GM23338 (cell line): ENCODE data around the gene LONRF2. TPM values are rescaled to one million over a fixed set of nuclear protein-coding genes. Genes with fewer than 3 reads are reported as not detected.

ENCODE experiments used
- ATAC-seq: fragments of 200-7000 bp; cut with Tn5 transposase; 3 replicates; pipeline ENCODE4 v1.9.1; 2020
- DNase-seq: peaks from one replicate; pipeline ENCODE4 v3.0.0-alpha.2; 2015; ENCODE audit warnings: low spot score
- H2AFZ ChIP-seq: fragments of 200-600 bp; sonication (generic); 2 replicates; pipeline ENCODE4 v1.8.0; 2016; ENCODE audit warnings: antibody characterized with exemption, mild to moderate bottlenecking, moderate library complexity
- H3F3A ChIP-seq: fragments of 200-600 bp; sonication (generic); replicated peaks from 2 replicates; pipeline ENCODE4 v1.8.0; 2017; ENCODE audit warnings: antibody characterized with exemption, mixed run types, low read depth
- H3K27ac ChIP-seq: fragments of 200-600 bp; sonication (generic); 2 replicates; pipeline ENCODE4 v1.6.1; 2016; ENCODE audit warnings: low read depth
- H3K27me3 ChIP-seq: fragments of 200-600 bp; sonication (generic); 2 replicates; pipeline ENCODE4 v1.8.0; 2016; ENCODE audit warnings: mild to moderate bottlenecking, mixed run types, moderate library complexity; ENCODE audit not compliant: insufficient read depth
- H3K36me3 ChIP-seq: fragments of 200-600 bp; sonication (generic); 2 replicates; pipeline ENCODE4 v1.8.0; 2016; ENCODE audit warnings: mild to moderate bottlenecking; ENCODE audit not compliant: insufficient read depth
- H3K4me1 ChIP-seq: fragments of 200-600 bp; sonication (generic); 2 replicates; pipeline ENCODE4 v1.8.0; 2016; ENCODE audit warnings: mild to moderate bottlenecking, moderate library complexity; ENCODE audit not compliant: insufficient read depth
- H3K4me2 ChIP-seq: fragments of 200-600 bp; sonication (generic); 2 replicates; pipeline ENCODE4 v1.7.1; 2017; ENCODE audit warnings: mixed run types
- H3K4me3 ChIP-seq: fragments of 200-600 bp; sonication (generic); 2 replicates; pipeline ENCODE4 v1.6.1; 2016; ENCODE audit warnings: mixed run types
- H3K79me2 ChIP-seq: fragments of 200-600 bp; sonication (generic); replicated peaks from 2 replicates; pipeline ENCODE4 v1.8.0; 2017; ENCODE audit warnings: mild to moderate bottlenecking; ENCODE audit not compliant: insufficient read depth
- H3K9me2 ChIP-seq: fragments of 200-600 bp; sonication (generic); 2 replicates; pipeline ENCODE4 v1.8.0; 2017; ENCODE audit not compliant: insufficient read depth
- H4K20me1 ChIP-seq: fragments of 200-600 bp; sonication (generic); replicated peaks from 2 replicates; pipeline ENCODE4 v1.8.0; 2017; ENCODE audit warnings: mild to moderate bottlenecking; ENCODE audit not compliant: insufficient read depth
- H3K27ac Mint-ChIP-seq: 2 replicates; pipeline ENCODE4 v1.8.0; 2020; ENCODE audit warnings: inconsistent platforms, mild to moderate bottlenecking, moderate library complexity, mixed read lengths
- H3K27me3 Mint-ChIP-seq: 3 replicates; pipeline ENCODE4 v1.8.0; 2022; ENCODE audit warnings: low read depth, mild to moderate bottlenecking, moderate library complexity, mixed read lengths, inconsistent platforms; ENCODE audit not compliant: insufficient read depth, poor library complexity
- H3K36me3 Mint-ChIP-seq: 3 replicates; pipeline ENCODE4 v1.8.0; 2021; ENCODE audit warnings: low read depth, mild to moderate bottlenecking, inconsistent platforms, moderate library complexity, mixed read lengths
- H3K4me1 Mint-ChIP-seq: 3 replicates; pipeline ENCODE4 v1.8.0; 2020; ENCODE audit warnings: mild to moderate bottlenecking, inconsistent platforms, mixed read lengths
- H3K4me3 Mint-ChIP-seq: 3 replicates; pipeline ENCODE4 v1.8.0; 2021; ENCODE audit warnings: moderate library complexity, mild to moderate bottlenecking, inconsistent platforms, mixed read lengths
- H3K9me3 Mint-ChIP-seq: 3 replicates; pipeline ENCODE4 v1.8.0; 2020; ENCODE audit warnings: moderate library complexity, mild to moderate bottlenecking, inconsistent platforms, mixed read lengths
- CREB1 ChIP-seq: fragments of 250-450 bp; sonication (Bioruptor Pico); IDR thresholded peaks from 2 replicates; pipeline ENCODE4 v1.5.0; 2020; ENCODE audit warnings: low read depth, mild to moderate bottlenecking, moderate library complexity
- EZH2 ChIP-seq: fragments of 200-600 bp; sonication (generic); IDR thresholded peaks from one replicate; pipeline ENCODE4 v1.8.0; 2017; ENCODE audit warnings: antibody characterized with exemption, mild to moderate bottlenecking, low read depth; ENCODE audit not compliant: unreplicated experiment
- EZH2phosphoT487 ChIP-seq: fragments of 200-600 bp; sonication (generic); IDR thresholded peaks from one replicate; pipeline ENCODE4 v1.8.1; 2018; ENCODE audit warnings: antibody characterized with exemption; ENCODE audit not compliant: unreplicated experiment
- JUNB ChIP-seq: IDR thresholded peaks from one replicate; pipeline ENCODE4 v1.6.1; 2016; ENCODE audit warnings: antibody characterized with exemption; ENCODE audit not compliant: unreplicated experiment
- NANOG ChIP-seq: IDR thresholded peaks from 2 replicates; pipeline ENCODE4 v1.6.1; 2016; ENCODE audit warnings: antibody characterized with exemption, borderline replicate concordance
- POLR2AphosphoS5 ChIP-seq: IDR thresholded peaks from 2 replicates; pipeline ENCODE4 v1.6.1; 2016; ENCODE audit warnings: antibody characterized with exemption, low read depth
- STAT1 ChIP-seq: IDR thresholded peaks from one replicate; pipeline ENCODE4 v1.6.1; 2016; ENCODE audit warnings: antibody characterized with exemption; ENCODE audit not compliant: unreplicated experiment
- ZNF114 ChIP-seq: fragments of 250-450 bp; sonication (Bioruptor Pico); IDR thresholded peaks from 2 replicates; pipeline ENCODE4 v1.5.0; 2020; ENCODE audit warnings: mild to moderate bottlenecking, moderate library complexity
- ZNF331 ChIP-seq: fragments of 250-450 bp; sonication (Bioruptor Pico); IDR thresholded peaks from 2 replicates; pipeline ENCODE4 v1.5.0; 2020; ENCODE audit warnings: low read depth, mild to moderate bottlenecking, moderate library complexity
- polyA plus RNA-seq: library from polyadenylated mRNA; unstranded; fragments of >200 nt; fragmentation: Nextera tagmentation; extraction: Ambion mirVana; gene quantifications from 2 replicates; pipeline ENCODE4 v1.2.1, GENCODE V29; 2016
- total RNA-seq: library from RNA; depleted of rRNA; stranded (reverse); fragments of >200 nt; shearing (Covaris generic); gene quantifications from 2 replicates; pipeline ENCODE4 v1.2.3, GENCODE V29; 2014
- TF ChIP-seq, protein P1 (sequence below): IDR thresholded peaks from 2 replicates; pipeline ENCODE4 v1.6.1; 2016; ENCODE audit warnings: antibody characterized with exemption
- TF ChIP-seq, protein P2 (sequence below): IDR thresholded peaks from one replicate; pipeline ENCODE4 v1.6.1; 2018; ENCODE audit warnings: antibody characterized with exemption; ENCODE audit not compliant: unreplicated experiment
- TF ChIP-seq, protein P3 (sequence below), 2 experiments: fragments of 200-600 bp in 1 of 2; sonication (generic) in 1 of 2; conservative IDR thresholded peaks; 2 replicates each; pipeline versions ENCODE4 v1.5.1 to v1.6.1; 2016 to 2017; ENCODE audit warnings: antibody characterized with exemption in 2 of 2, low read depth in 2 of 2, mild to moderate bottlenecking in 2 of 2, moderate library complexity in 1 of 2

LONRF2 gene
- total and polyA plus RNA-seq, 2 experiments from 2014 or later: 0.05 to 0.24 TPM

DNA sequence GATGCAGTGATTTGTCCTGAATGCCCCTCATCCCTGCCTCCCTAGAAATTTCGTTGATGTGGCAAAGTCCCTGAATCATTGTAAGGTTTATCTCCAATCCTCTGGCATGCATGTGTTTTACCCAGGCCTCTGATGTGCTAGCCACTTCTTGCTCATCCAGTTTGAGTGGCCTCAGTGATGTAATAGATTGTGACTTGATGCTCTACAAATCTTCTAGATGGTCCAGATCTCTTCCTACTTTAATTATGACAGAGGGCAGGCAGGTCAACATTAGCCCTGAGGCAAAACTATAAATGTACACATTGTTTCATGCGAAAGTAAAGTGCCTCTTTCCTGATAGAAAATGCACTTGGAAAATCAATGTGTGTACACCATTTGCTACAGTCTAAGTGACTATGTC is 54.5 kb downstream of the LONRF2 start (continued):
- TF ChIP-seq, protein P1, sequence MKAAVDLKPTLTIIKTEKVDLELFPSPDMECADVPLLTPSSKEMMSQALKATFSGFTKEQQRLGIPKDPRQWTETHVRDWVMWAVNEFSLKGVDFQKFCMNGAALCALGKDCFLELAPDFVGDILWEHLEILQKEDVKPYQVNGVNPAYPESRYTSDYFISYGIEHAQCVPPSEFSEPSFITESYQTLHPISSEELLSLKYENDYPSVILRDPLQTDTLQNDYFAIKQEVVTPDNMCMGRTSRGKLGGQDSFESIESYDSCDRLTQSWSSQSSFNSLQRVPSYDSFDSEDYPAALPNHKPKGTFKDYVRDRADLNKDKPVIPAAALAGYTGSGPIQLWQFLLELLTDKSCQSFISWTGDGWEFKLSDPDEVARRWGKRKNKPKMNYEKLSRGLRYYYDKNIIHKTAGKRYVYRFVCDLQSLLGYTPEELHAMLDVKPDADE: no peak
- no peak for TF ChIP-seq STAT1
- TF ChIP-seq NANOG: no peak
- TF ChIP-seq EZH2phosphoT487: no peak

DNA sequence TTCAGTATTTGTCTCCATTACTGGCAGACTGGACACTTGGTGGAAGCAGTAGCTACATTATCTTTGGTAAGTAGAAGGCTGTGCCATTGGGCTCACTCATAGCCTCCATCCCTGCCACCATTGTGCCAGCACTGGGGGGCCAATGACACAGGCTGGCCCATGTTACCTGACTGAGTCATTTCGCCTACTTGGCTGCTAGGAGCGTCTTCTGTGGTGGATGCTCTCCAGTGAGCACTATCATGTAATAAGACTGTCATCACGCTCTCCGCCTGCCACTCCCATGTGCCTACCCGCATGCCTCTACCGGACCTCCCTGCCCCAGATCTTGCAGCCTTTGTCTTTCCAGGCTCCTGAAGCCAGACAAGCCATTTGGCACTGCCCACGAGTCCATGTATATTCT is 56.2 kb downstream of the LONRF2 start:
- no peak for ATAC-seq
- H3K4me1 ChIP-seq: peaks cover 6% of the 10 kb centered on the region; the same call in 1 of the 2 replicates
- TF ChIP-seq, protein P2, sequence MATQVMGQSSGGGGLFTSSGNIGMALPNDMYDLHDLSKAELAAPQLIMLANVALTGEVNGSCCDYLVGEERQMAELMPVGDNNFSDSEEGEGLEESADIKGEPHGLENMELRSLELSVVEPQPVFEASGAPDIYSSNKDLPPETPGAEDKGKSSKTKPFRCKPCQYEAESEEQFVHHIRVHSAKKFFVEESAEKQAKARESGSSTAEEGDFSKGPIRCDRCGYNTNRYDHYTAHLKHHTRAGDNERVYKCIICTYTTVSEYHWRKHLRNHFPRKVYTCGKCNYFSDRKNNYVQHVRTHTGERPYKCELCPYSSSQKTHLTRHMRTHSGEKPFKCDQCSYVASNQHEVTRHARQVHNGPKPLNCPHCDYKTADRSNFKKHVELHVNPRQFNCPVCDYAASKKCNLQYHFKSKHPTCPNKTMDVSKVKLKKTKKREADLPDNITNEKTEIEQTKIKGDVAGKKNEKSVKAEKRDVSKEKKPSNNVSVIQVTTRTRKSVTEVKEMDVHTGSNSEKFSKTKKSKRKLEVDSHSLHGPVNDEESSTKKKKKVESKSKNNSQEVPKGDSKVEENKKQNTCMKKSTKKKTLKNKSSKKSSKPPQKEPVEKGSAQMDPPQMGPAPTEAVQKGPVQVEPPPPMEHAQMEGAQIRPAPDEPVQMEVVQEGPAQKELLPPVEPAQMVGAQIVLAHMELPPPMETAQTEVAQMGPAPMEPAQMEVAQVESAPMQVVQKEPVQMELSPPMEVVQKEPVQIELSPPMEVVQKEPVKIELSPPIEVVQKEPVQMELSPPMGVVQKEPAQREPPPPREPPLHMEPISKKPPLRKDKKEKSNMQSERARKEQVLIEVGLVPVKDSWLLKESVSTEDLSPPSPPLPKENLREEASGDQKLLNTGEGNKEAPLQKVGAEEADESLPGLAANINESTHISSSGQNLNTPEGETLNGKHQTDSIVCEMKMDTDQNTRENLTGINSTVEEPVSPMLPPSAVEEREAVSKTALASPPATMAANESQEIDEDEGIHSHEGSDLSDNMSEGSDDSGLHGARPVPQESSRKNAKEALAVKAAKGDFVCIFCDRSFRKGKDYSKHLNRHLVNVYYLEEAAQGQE: no peak
- no peak for TF ChIP-seq EZH2phosphoT487
- no peak for TF ChIP-seq EZH2
- TF ChIP-seq POLR2AphosphoS5: no peak
- TF ChIP-seq, protein P1: no peak
- no peak for TF ChIP-seq NANOG
- TF ChIP-seq, protein P3, sequence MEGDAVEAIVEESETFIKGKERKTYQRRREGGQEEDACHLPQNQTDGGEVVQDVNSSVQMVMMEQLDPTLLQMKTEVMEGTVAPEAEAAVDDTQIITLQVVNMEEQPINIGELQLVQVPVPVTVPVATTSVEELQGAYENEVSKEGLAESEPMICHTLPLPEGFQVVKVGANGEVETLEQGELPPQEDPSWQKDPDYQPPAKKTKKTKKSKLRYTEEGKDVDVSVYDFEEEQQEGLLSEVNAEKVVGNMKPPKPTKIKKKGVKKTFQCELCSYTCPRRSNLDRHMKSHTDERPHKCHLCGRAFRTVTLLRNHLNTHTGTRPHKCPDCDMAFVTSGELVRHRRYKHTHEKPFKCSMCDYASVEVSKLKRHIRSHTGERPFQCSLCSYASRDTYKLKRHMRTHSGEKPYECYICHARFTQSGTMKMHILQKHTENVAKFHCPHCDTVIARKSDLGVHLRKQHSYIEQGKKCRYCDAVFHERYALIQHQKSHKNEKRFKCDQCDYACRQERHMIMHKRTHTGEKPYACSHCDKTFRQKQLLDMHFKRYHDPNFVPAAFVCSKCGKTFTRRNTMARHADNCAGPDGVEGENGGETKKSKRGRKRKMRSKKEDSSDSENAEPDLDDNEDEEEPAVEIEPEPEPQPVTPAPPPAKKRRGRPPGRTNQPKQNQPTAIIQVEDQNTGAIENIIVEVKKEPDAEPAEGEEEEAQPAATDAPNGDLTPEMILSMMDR (conservative IDR thresholded peaks at IDR 0.05; ENCODE audit: low read depth in 2 of 2): no peak
- no peak for TF ChIP-seq ZNF331 (CRISPR knock-in tag)
- no peak for TF ChIP-seq CREB1 (CRISPR knock-in tag)
- no peak for TF ChIP-seq ZNF114 (CRISPR knock-in tag)
- TF ChIP-seq JUNB: no peak

More for the DNA sequence above, 56.2 kb downstream of the LONRF2 start:
- Histone ChIP-seq H3K27ac (no peak overlapping the region), H4K20me1 (no peaks in the 10 kb centered on the region), H3K9me2 (no peaks in the 10 kb centered on the region), H3K79me2 (no peaks in the 10 kb centered on the region), H3F3A (no peaks in the 10 kb centered on the region), H3K27me3 (no peaks in the 10 kb centered on the region), H3K36me3 (no peaks in the 10 kb centered on the region), H3K4me3 (no peak overlapping the region), H2AFZ (no peak overlapping the region), H3K4me2 (no peak overlapping the region)
- Mint-ChIP-seq H3K27me3 (peaks cover under 1% of the 10 kb centered on the region), H3K36me3 (no peaks in the 10 kb centered on the region), H3K4me3 (no peak overlapping the region), H3K27ac (no peak overlapping the region), H3K4me1 (no peaks in the 10 kb centered on the region; the same call in 2 of the 3 replicates), H3K9me3 (peaks cover 16% of the 10 kb centered on the region)
- DNase-seq: no peak
